Stomach (tissue), 9 donors: ENCODE results near the gene TBC1D2. TPM values are rescaled to one million over a fixed set of nuclear protein-coding genes. Genes with fewer than 3 reads are reported as not detected.

Experiments
- DNase-seq, 2 donors: peaks; one replicate each; pipeline versions ENCODE4 v3.0.0 to v3.0.0-alpha.2; 2013 to 2019
- H3K27ac ChIP-seq, 5 donors: fragments of 200-600 bp in 4 of 5; sonication (generic) in 4 of 5; one replicate each; pipeline ENCODE4 v1.5.1; 2013 to 2019; ENCODE audit warnings: mild to moderate bottlenecking in 1 of 5, moderate library complexity in 1 of 5
- H3K27me3 ChIP-seq, 3 donors: fragments of 200-600 bp; sonication (generic); one replicate each; pipeline ENCODE4 v1.5.1; 2017 to 2019; ENCODE audit warnings: mixed run types in 1 of 3
- H3K36me3 ChIP-seq, 4 donors: fragments of 200-600 bp; sonication (generic); 1 replicate in 3 of 4; 2 replicates in 1 of 4; pipeline ENCODE4 v1.5.1; 2016 to 2019
- H3K4me1 ChIP-seq, 4 donors: fragments of 200-600 bp; sonication (generic); one replicate each; pipeline ENCODE4 v1.5.1; 2016 to 2019
- H3K4me3 ChIP-seq, 4 donors: fragments of 200-600 bp; sonication (generic) in 3 of 4; one replicate each; pipeline ENCODE4 v1.5.1; 2016 to 2019; ENCODE audit warnings: mild to moderate bottlenecking in 1 of 4
- H3K9me3 ChIP-seq, 4 donors: fragments of 200-600 bp; sonication (generic); one replicate each; pipeline ENCODE4 v1.5.1; 2016 to 2019
- CTCF ChIP-seq, 7 experiments: fragments of 450-650 bp in 4 of 7; fragments of 200-600 bp in 3 of 7; sonication (generic) in 3 of 7; IDR thresholded peaks; one replicate each; pipeline ENCODE4 v1.5.1; 2016 to 2019; ENCODE audit warnings: antibody characterized with exemption in 7 of 7, control low read depth in 2 of 7, mild to moderate bottlenecking in 1 of 7
- EP300 ChIP-seq: sonication (generic); formaldehyde crosslinking; IDR thresholded peaks from one replicate; pipeline ENCODE4 v1.6.1; 2017; ENCODE audit warnings: antibody characterized with exemption
- POLR2A ChIP-seq, 4 donors: fragments of 450-650 bp; IDR thresholded peaks; one replicate each; pipeline ENCODE4 v1.6.1; 2016; ENCODE audit warnings: antibody characterized with exemption in 4 of 4, control low read depth in 2 of 4, mild to moderate bottlenecking in 1 of 4, moderate library complexity in 1 of 4
- POLR2AphosphoS5 ChIP-seq, 3 donors: sonication (generic); formaldehyde crosslinking; IDR thresholded peaks; one replicate each; pipeline ENCODE4 v1.6.1; 2016; ENCODE audit warnings: antibody characterized with exemption in 3 of 3
- WGBS, 5 donors: extraction: QIAGEN DNeasy Blood & Tissue Kit in 3 of 5; methylation state at CpG; one replicate each; pipeline versions ENCODE4 v1.1.5 to v1.1.7; 2013 to 2018; 5-methylcytosine and 5-hydroxymethylcytosine counted together
- intact Hi-C: fragments of 100-400 bp; cut with DNase I; formaldehyde crosslinking; loops from one replicate; pipeline ENCODE4 v1.15.1; 2023; ENCODE audit warnings: low total_unique reads
- polyA plus RNA-seq, 3 donors: library from polyadenylated mRNA; stranded (reverse); fragments of 200-250 nt; gene quantifications; one replicate each; pipeline ENCODE4 v1.2.3, GENCODE V29; 2013
- total RNA-seq, 5 donors: library from RNA; depleted of rRNA; stranded (reverse); fragments of >200 nt; gene quantifications; one replicate each; pipeline versions ENCODE4 v1.1.0 to v1.2.3, GENCODE V29; 2014 to 2016
- donor health status: healthy with polysubstance abuse.
- donor health status: Bipolar disorder and iron deficiency.
- donor health status: healthy.

The TBC1D2 gene
- total and polyA plus RNA-seq, 8 donors: 2.9 to 36.4 (median 15.9) TPM

DNA sequence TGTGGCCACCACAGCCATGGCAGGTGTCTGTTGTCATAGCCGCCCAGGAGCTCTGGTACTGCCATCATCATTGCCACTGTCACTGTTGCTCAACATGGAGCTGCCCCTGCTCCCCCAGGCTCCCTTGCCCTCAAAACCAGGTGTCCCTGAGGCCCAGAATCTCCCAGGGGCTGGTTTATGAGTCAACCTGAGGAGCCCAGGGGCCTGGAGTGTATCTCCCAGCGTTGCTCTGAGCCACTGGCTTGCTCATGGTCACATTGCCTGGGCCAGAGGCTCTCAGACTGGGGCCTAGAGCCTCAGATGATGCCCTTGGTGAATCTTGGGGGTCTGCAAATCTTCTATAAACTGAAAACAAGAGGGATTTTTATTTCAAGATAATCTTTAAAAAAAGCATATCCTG, 24.7 kb upstream of the TBC1D2 start:
- Histone ChIP-seq H3K27me3 (peaks cover 0 to 34% (median 0%) of the 10 kb centered on the region in 3 donors), H3K27ac (no peak overlapping the region), H3K9me3 (no peaks in the 10 kb centered on the region), H3K36me3 (no peaks in the 10 kb centered on the region), H3K4me1 (no peaks in the 10 kb centered on the region), H3K4me3 (no peak overlapping the region)
- DNase-seq: no peak
- TF ChIP-seq CTCF (IDR thresholded peaks at IDR 0.05) (no peak), EP300 (no peak), POLR2A (IDR thresholded peaks at IDR 0.05) (no peak), POLR2AphosphoS5 (IDR thresholded peaks at IDR 0.05) (no peak)
- intact Hi-C loops: no loop called here
- 50 to 80% (median 73%) methylated on average over 2 of the region's 2 CpGs for WGBS, 5 donors

- no peaks in the 10 kb centered on the region for H3K36me3 ChIP-seq
- H3K9me3 ChIP-seq: no peaks in the 10 kb centered on the region
- WGBS, 5 donors: 60 to 71% (median 67%) methylated on average over 10 of the region's 10 CpGs
- DNase-seq: no peak
- H3K27ac ChIP-seq: no peak overlapping the region
- H3K4me1 ChIP-seq: no peaks in the 10 kb centered on the region
- H3K4me3 ChIP-seq: no peak overlapping the region
- TF ChIP-seq POLR2A (IDR thresholded peaks at IDR 0.05): no peak
- TF ChIP-seq CTCF (IDR thresholded peaks at IDR 0.05): no peak
- no peak for TF ChIP-seq EP300
- no peak for TF ChIP-seq POLR2AphosphoS5 (IDR thresholded peaks at IDR 0.05)
- intact Hi-C loops: no loop called here
- H3K27me3 ChIP-seq: peaks cover 0 to 23% (median 0%) of the 10 kb centered on the region in 3 donors
These were observed 21.5 kb upstream of the TBC1D2 start for GRCh38 chr9:98276907-98277469.

GRCh38 chr9:98275159-98275558, 19.7 kb upstream of the TBC1D2 start:
- WGBS, 5 donors: 88 to 95% (median 90%) methylated on average over 2 of the region's 2 CpGs
- peaks cover 0 to 14% (median 0%) of the 10 kb centered on the region in 3 donors for H3K27me3 ChIP-seq
- H3K27ac ChIP-seq: no peak overlapping the region

DNA sequence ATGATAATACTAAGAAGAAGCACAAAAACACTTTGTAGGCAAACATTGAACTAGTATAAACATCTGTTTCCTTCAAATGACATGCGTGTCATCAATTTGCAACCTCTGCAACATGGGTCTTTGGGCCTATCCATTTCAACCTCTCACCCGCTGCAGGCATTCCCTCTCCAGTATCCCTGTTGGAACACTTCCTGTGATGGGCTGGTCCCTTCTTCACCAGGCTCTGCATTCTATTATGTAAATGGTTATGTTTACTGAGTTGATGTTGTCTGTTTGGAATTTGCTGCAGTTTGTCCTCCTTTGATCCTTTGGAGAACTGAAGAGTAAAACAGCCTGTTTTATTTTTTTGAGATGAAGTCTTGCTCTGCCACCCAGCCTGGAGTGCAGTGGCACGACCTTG, 16.6 kb upstream of the TBC1D2 start:
- DNase-seq: no peak
- H3K9me3 ChIP-seq: no peaks in the 10 kb centered on the region
- 79 to 86% (median 85%) methylated on average over 3 of the region's 3 CpGs for WGBS, 5 donors
- H3K27ac ChIP-seq: no peak overlapping the region
- no peaks in the 10 kb centered on the region for H3K4me1 ChIP-seq
- no peak overlapping the region for H3K4me3 ChIP-seq
- H3K27me3 ChIP-seq: peaks cover 0 to 9% (median 0%) of the 10 kb centered on the region in 3 donors
- H3K36me3 ChIP-seq: no peaks in the 10 kb centered on the region
- intact Hi-C loops: no loop called here
- TF ChIP-seq CTCF (IDR thresholded peaks at IDR 0.05): no peak
- TF ChIP-seq POLR2AphosphoS5 (IDR thresholded peaks at IDR 0.05): no peak
- TF ChIP-seq EP300: no peak
- no peak for TF ChIP-seq POLR2A (IDR thresholded peaks at IDR 0.05)

More at GRCh38 chr9:98275159-98275558, 19.7 kb upstream of the TBC1D2 start:
- no peak for TF ChIP-seq CTCF (IDR thresholded peaks at IDR 0.05)
- TF ChIP-seq POLR2A (IDR thresholded peaks at IDR 0.05): no peak
- no peak for TF ChIP-seq EP300
- TF ChIP-seq POLR2AphosphoS5 (IDR thresholded peaks at IDR 0.05): no peak
- Histone ChIP-seq H3K9me3 (no peaks in the 10 kb centered on the region), H3K36me3 (no peaks in the 10 kb centered on the region), H3K4me3 (no peak overlapping the region), H3K4me1 (no peaks in the 10 kb centered on the region)
- DNase-seq: no peak
- intact Hi-C loops: no loop called here
